K562 (cell line): ENCODE measurements around the gene KIF6. TPM values are rescaled to one million over a fixed set of nuclear protein-coding genes. Genes with fewer than 3 reads are reported as not detected.

Experiments
- ATAC-seq: fragments of 200-7000 bp; cut with Tn5 transposase; 3 replicates; pipeline ENCODE4 v1.9.1; 2020; ENCODE audit warnings: moderate library complexity
- BruUV-seq: library from RNA; stranded (reverse); fragments of 400-500 nt; replicated peaks from 2 replicates; lab custom pipeline; 2021; lab: Mats Ljungman, UMichigan
- CTCF ChIA-PET: fragments of 300-600 bp; formaldehyde crosslinking; extraction: SDS; loops from one replicate; lab custom pipeline; 2021; ENCODE audit warnings: low intra/inter-chr PET ratio; lab: Yijun Ruan, JAX
- POLR2A ChIA-PET: fragments of 300-600, 350-650 bp; sonication (Branson Sonifier 250); formaldehyde crosslinking; extraction: SDS; loops from one replicate; lab custom pipeline; 2021; ENCODE audit warnings: antibody characterized with exemption, inconsistent platforms; lab: Yijun Ruan, JAX
- DNase-seq, 4 experiments: peaks; one replicate each; pipeline versions ENCODE4 v3.0.0 to v3.0.0-alpha.2; 2011 to 2018; ENCODE audit warnings: low spot score in 3 of 4, mixed read lengths in 3 of 4; ENCODE audit errors: extremely low read depth in 1 of 4
- FAIRE-seq: peaks from 2 replicates; lab custom pipeline; 2011; peaks lifted over from hg19 to GRCh38; lab: Jason Lieb, UNC
- H2AFZ ChIP-seq: 2 replicates; pipeline ENCODE4 v1.6.0; 2011; ENCODE audit warnings: low read depth, low read length, control low read depth, inconsistent platforms
- H3K27ac ChIP-seq: fragments of 200-600 bp; 3 replicates; pipeline ENCODE4 v1.8.0; 2011; ENCODE audit warnings: low read depth, mild to moderate bottlenecking, control low read depth, inconsistent platforms, low read length, moderate library complexity, mixed read lengths; ENCODE audit errors: extremely low read depth
- H3K27me3 ChIP-seq, 2 experiments: fragments of 300-600 bp in 1 of 2; 2 replicates in 1 of 2; 3 replicates in 1 of 2; pipeline versions ENCODE4 v1.6.0 to v1.8.0; 2011; ENCODE audit warnings: inconsistent platforms in 2 of 2, low read length in 2 of 2, mild to moderate bottlenecking in 1 of 2, mixed read lengths in 1 of 2, moderate library complexity in 1 of 2; ENCODE audit not compliant: control insufficient read depth in 2 of 2, insufficient read depth in 2 of 2
- H3K36me3 ChIP-seq: fragments of 300-600 bp; 3 replicates; pipeline ENCODE4 v1.8.0; 2011; ENCODE audit warnings: mild to moderate bottlenecking, low read length, inconsistent platforms; ENCODE audit not compliant: control insufficient read depth, insufficient read depth
- H3K4me1 ChIP-seq, 2 experiments: fragments of 200-600 bp in 1 of 2; replicated peaks in 1 of 2; 2 replicates in 1 of 2; 3 replicates in 1 of 2; pipeline versions ENCODE4 v1.5.1 to v1.8.0; 2011; ENCODE audit warnings: inconsistent platforms in 2 of 2, low read length in 2 of 2, mild to moderate bottlenecking in 1 of 2, mixed read lengths in 1 of 2, moderate library complexity in 1 of 2; ENCODE audit not compliant: control insufficient read depth in 2 of 2, insufficient read depth in 2 of 2
- H3K4me2 ChIP-seq: 2 replicates; pipeline ENCODE4 v1.6.1; 2011; ENCODE audit warnings: low read length, control low read depth, inconsistent platforms, mixed read lengths; ENCODE audit not compliant: insufficient read depth
- H3K4me3 ChIP-seq: fragments of 200-600 bp; sonication (generic), shearing (Covaris generic); 2 replicates; pipeline ENCODE4 v1.5.1; 2016; ENCODE audit warnings: control low read depth, inconsistent platforms
- H3K79me2 ChIP-seq: fragments of 200-600 bp; 3 replicates; pipeline ENCODE4 v1.8.0; 2011; ENCODE audit warnings: low read length, inconsistent platforms; ENCODE audit not compliant: control insufficient read depth, insufficient read depth
- H3K9ac ChIP-seq, 2 experiments: 2 replicates each; pipeline versions ENCODE4 v1.6.0 to v1.6.1; 2011; ENCODE audit warnings: low read depth in 2 of 2, low read length in 2 of 2, control low read depth in 1 of 2, inconsistent platforms in 1 of 2, mild to moderate bottlenecking in 1 of 2, mixed read lengths in 1 of 2; ENCODE audit not compliant: insufficient read depth in 1 of 2
- H3K9me1 ChIP-seq: one replicate; pipeline ENCODE4 v1.6.0; 2011; ENCODE audit warnings: inconsistent platforms, mild to moderate bottlenecking, low read length, moderate library complexity; ENCODE audit not compliant: control insufficient read depth, insufficient read depth
- H3K9me3 ChIP-seq: replicated peaks from 2 replicates; pipeline ENCODE4 v1.5.1; 2011; ENCODE audit warnings: low read depth, low read length, inconsistent platforms; ENCODE audit not compliant: control insufficient read depth, insufficient read depth
- H4K20me1 ChIP-seq: replicated peaks from 2 replicates; pipeline ENCODE4 v1.6.1; 2011; ENCODE audit warnings: low read length, inconsistent platforms, mixed read lengths; ENCODE audit not compliant: control insufficient read depth, insufficient read depth
- ASH1L ChIP-seq: fragments of 450-650 bp; IDR thresholded peaks from 2 replicates; pipeline ENCODE4 v1.6.1; 2018; ENCODE audit warnings: borderline replicate concordance, mild to moderate bottlenecking, low read depth; ENCODE audit not compliant: partially characterized antibody
- E2F8 ChIP-seq: fragments of 450-650 bp; IDR thresholded peaks from 2 replicates; pipeline ENCODE4 v1.7.1; 2018; ENCODE audit warnings: mild to moderate bottlenecking, low read depth; ENCODE audit not compliant: partially characterized antibody
- HMG20A ChIP-seq: fragments of 450-650 bp; formaldehyde crosslinking; conservative IDR thresholded peaks from 2 replicates; pipeline ENCODE4 v1.4.0; 2020; ENCODE audit warnings: mild to moderate bottlenecking, mixed read lengths
- MAFF ChIP-seq: IDR thresholded peaks from 2 replicates; pipeline ENCODE4 v1.6.1; 2012; ENCODE audit warnings: low read length, improper control_type of control experiment
- NCOA6 ChIP-seq: fragments of 450-650 bp; IDR thresholded peaks from 2 replicates; pipeline ENCODE4 v1.6.1; 2017; ENCODE audit warnings: mild to moderate bottlenecking
- POLR2G ChIP-seq: fragments of 200-400 bp; formaldehyde crosslinking; IDR thresholded peaks from 2 replicates; pipeline ENCODE4 v1.6.1; 2017; ENCODE audit warnings: low read depth, mild to moderate bottlenecking, antibody characterized with exemption, low read length, moderate library complexity
- POLR3A ChIP-seq: IDR thresholded peaks from 2 replicates; pipeline ENCODE4 v1.6.1; 2011; ENCODE audit warnings: borderline replicate concordance, mild to moderate bottlenecking, moderate library complexity; ENCODE audit not compliant: insufficient read length, insufficient read depth; ENCODE audit errors: extremely low read depth
- SRSF9 ChIP-seq: fragments of 200-400 bp; formaldehyde crosslinking; IDR thresholded peaks from 2 replicates; pipeline ENCODE4 v1.6.1; 2017; ENCODE audit warnings: low read depth, low read length, borderline replicate concordance
- WHSC1 ChIP-seq: IDR thresholded peaks from one replicate; pipeline ENCODE4 v1.6.1; 2012; ENCODE audit warnings: low read length, control low read depth, inconsistent platforms
- ZNF23 ChIP-seq: fragments of 250-450 bp; sonication (Bioruptor Pico); IDR thresholded peaks from 2 replicates; pipeline ENCODE4 v1.4.0; 2020; ENCODE audit warnings: mild to moderate bottlenecking
- WGBS: fragments of 100-300 bp; shearing (Covaris generic); methylation state at CpG from one replicate; pipeline ENCODE4 v1.1.6; 2016; ENCODE audit warnings: low coverage, mixed read lengths; ENCODE audit not compliant: insufficient coverage; ENCODE audit errors: missing lambda C conversion rate; 5-methylcytosine and 5-hydroxymethylcytosine counted together
- in situ Hi-C: fragments of 300-500 bp; cut with MboI; formaldehyde crosslinking; loops from 4 replicates; pipeline ENCODE4 v1.15.0; 2018; ENCODE audit warnings: inconsistent platforms, mixed read lengths
- intact Hi-C: fragments of 100-400 bp; cut with micrococcal nuclease; formaldehyde crosslinking; loops from 2 replicates; pipeline ENCODE4 v1.14.2; 2022
- polyA plus RNA-seq, 8 experiments: library from polyadenylated mRNA; depleted of rRNA in 4 of 8; stranded (reverse) in 5 of 8; unstranded in 3 of 8; fragments of >200 nt; fragmentation: Nextera tagmentation in 2 of 8; fragmentation: Illumina TruSeq in 1 of 8; extraction: Ambion mirVana in 2 of 8; extraction: Trizol in 1 of 8; gene quantifications; 2 replicates each; pipeline versions ENCODE4 v1.2.1 to v1.2.3, GENCODE V29; 2011 to 2014; ENCODE audit warnings: inconsistent platforms in 1 of 8, missing spikeins in 1 of 8
- total RNA-seq, 7 experiments: library from RNA; depleted of rRNA in 6 of 7; stranded (reverse); fragments of >200 nt in 6 of 7; fragmentation: Illumina TruSeq in 2 of 7; extraction: Trizol in 2 of 7; gene quantifications; 2 replicates each; pipeline versions ENCODE4 v1.2.1 to v1.2.3, GENCODE V29; 2011 to 2021; ENCODE audit warnings: low replicate concordance in 1 of 7
- TF ChIP-seq, protein P1 (sequence below), 2 experiments: fragments of 450-650 bp; IDR thresholded peaks; 2 replicates each; pipeline ENCODE4 v1.6.1; 2016; ENCODE audit warnings: mild to moderate bottlenecking in 2 of 2, borderline replicate concordance in 1 of 2, low read depth in 1 of 2, moderate library complexity in 1 of 2

The KIF6 gene
- total and polyA plus RNA-seq, 9 of the 15 experiments (the other 6 are each of a cell fraction or from before 2014, with no cell fraction given), result not detected

DNA sequence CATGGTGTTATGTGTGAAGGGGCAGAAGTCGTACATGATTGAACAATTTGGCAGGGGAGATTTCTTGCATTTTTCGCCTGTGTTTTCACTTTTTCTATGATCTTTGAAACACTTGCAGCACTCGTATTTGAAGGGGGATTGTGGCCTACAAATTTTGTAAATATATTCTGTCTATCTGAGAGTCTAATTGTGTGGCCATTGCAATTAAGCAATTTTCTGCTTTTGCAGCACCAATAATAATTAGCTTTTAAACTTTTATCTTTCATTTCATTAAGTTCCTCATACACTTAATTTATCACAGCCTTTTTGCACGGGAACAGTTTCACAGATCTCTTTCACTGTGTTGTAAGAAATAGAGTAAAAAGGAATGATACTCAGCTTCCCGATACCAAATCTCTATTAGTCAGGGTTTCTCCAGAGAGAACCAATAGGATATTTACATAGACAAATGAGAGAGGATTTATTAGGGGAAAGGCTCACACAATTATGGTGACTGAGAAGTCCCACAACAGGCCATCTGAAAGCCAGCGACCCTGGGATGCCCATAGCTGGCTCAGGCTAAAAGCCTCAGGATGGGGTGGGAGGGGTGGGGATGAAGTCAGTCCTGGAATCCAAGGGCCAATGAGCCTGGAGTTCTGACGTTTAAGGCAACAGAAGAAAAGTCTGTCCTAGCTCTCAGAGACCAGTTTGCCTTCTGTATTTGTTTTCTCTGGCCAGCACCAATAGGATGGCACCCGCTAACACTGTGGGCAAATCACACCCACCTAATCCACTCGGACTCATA is 58.3 kb downstream of the KIF6 start:
- Histone ChIP-seq H2AFZ (no peak overlapping the region), H3K79me2 (no peaks in the 10 kb centered on the region), H3K9ac (no peak overlapping the region), H3K9me1 (no peaks in the 10 kb centered on the region), H3K9me3 (no peaks in the 10 kb centered on the region), H3K4me3 (no peak overlapping the region), H3K27me3 (no peaks in the 10 kb centered on the region), H3K4me2 (no peak overlapping the region), H4K20me1 (no peaks in the 10 kb centered on the region), H3K4me1 (no peaks in the 10 kb centered on the region), H3K27ac (no peak overlapping the region), H3K36me3 (no peaks in the 10 kb centered on the region)
- intact Hi-C loops, result no loop called here
- 1% methylated on average over 9 of the region's 9 CpGs for WGBS
- POLR2A ChIA-PET, result no interaction called here
- FAIRE-seq (no peak), DNase-seq (no peak), ATAC-seq (no peak)
- CTCF ChIA-PET, result no interaction called here
- BruUV-seq, result no TSS peak
- in situ Hi-C loops, result no loop called here
- no peak for TF ChIP-seq MAFF
- no peak for TF ChIP-seq POLR3A
- no peak for TF ChIP-seq HMG20A (CRISPR knock-in tag)
- TF ChIP-seq, protein P1, sequence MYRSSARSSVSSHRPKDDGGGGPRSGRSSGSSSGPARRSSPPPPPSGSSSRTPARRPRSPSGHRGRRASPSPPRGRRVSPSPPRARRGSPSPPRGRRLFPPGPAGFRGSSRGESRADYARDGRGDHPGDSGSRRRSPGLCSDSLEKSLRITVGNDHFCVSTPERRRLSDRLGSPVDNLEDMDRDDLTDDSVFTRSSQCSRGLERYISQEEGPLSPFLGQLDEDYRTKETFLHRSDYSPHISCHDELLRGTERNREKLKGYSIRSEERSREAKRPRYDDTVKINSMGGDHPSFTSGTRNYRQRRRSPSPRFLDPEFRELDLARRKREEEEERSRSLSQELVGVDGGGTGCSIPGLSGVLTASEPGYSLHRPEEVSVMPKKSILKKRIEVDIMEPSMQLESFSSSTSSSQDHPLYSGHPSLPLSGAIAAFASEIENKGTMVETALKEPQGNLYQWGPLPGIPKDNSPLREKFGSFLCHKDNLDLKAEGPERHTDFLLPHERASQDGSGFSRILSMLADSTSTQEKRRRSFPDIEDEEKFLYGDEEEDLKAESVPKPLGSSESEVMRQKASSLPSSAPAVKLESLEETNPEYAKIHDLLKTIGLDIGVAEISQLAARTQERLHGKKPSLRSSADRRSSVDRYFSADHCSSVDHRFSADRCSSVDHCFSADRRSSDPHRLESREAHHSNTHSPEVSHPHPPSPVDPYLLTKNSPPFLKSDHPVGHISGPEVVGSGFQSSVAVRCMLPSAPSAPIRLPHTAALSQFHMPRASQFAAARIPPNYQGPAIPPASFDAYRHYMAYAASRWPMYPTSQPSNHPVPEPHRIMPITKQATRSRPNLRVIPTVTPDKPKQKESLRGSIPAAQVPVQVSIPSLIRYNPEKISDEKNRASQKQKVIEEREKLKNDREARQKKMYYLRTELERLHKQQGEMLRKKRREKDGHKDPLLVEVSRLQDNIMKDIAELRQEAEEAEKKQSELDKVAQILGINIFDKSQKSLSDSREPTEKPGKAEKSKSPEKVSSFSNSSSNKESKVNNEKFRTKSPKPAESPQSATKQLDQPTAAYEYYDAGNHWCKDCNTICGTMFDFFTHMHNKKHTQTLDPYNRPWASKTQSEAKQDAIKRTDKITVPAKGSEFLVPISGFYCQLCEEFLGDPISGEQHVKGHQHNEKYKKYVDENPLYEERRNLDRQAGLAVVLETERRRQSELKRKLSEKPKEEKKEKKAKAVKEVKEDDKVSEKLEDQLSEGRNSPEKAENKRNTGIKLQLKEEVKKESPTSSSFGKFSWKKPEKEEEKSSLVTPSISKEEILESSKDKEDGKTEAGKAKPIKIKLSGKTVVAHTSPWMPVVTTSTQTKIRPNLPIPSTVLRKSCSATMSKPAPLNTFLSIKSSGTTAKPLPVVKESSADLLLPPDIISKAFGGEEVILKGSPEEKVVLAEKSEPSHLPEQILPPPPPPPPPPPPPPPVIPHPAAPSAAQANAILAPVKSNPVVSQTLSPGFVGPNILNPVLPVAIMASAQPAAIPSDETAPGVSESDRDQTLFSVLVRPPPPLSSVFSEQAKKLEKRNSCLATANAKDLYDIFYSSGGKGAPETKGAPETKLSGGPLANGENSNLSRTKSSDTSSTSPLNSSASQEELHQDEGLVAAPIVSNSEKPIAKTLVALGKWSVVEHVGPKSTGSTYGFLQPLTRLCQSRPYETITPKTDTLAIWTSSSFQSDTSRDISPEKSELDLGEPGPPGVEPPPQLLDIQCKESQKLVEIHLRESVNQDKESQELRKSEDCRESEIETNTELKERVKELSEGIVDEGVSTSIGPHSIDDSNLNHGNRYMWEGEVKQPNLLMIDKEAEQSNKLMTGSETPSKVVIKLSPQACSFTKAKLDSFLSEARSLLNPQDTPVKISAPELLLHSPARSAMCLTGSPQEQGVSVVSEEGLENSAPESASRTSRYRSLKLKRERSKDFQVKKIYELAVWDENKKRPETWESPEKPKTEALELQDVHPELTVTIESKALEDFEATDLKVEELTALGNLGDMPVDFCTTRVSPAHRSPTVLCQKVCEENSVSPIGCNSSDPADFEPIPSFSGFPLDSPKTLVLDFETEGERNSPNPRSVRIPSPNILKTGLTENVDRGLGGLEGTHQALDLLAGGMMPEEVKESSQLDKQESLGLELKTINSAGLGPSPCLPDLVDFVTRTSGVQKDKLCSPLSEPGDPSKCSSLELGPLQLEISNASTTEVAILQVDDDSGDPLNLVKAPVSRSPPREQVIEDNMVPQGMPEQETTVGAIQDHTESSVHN (IDR thresholded peaks at IDR 0.05; ENCODE audit: borderline replicate concordance in 1 of 2, low read depth in 1 of 2), result no peak
- no peak for TF ChIP-seq E2F8
- no peak for TF ChIP-seq NCOA6
- no peak for TF ChIP-seq SRSF9
- no peak for TF ChIP-seq POLR2G
- no peak for TF ChIP-seq ASH1L
- TF ChIP-seq ZNF23 (CRISPR knock-in tag), result no peak
- TF ChIP-seq WHSC1, result no peak
